CD4-positive, alpha-beta T cell treated with Interleukin-4 for 1 hour (primary cell): Measurements from ENCODE around the gene ADAMTS4.
A peak's percentile ranks its signal among the peaks of the same experiment; 100 is the strongest.

ENCODE experiments used
- DNase-seq, 2 donors: peaks; one replicate each; pipeline ENCODE4 v3.0.0-alpha.2; 2020 to 2022

Gene ADAMTS4

GRCh38 chr1:161218301-161219077 lies 19.6 kb upstream of the ADAMTS4 start:
- no peak for DNase-seq

DNA sequence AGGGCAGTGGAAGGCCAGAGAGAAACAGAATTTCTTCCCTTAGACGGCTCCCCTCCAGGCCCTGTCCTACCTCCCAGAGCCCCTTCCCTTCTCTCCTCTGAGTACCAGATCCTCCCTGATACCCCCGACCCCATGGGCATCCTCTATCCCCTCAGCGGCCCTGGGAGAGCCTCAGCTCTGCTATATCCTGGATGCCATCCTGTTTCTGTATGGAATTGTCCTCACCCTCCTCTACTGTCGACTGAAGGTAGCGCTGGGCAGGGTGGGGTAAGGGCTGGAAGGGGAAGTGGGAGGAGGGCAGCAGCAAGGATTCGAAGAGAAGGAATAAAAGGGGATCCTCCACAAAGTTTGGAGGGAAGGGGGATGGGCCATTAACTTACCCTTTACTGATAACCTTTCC lies 19.0 kb upstream of the ADAMTS4 start:
- DNase-seq, result no peak

GRCh38 chr1:161216945-161217712 lies 18.3 kb upstream of the ADAMTS4 start:
- DNase-seq, result peak in 1 of 2 donors; percentile 63

GRCh38 chr1:161215076-161215475 lies 16.2 kb upstream of the ADAMTS4 start, which contains the start of gene FCER1G:
Gene FCER1G (plus strand): TSS chr1:161215295. CDS start chr1:161215322, 27 bp downstream.
- peak in 1 of 2 donors; percentile 69 for DNase-seq

DNA sequence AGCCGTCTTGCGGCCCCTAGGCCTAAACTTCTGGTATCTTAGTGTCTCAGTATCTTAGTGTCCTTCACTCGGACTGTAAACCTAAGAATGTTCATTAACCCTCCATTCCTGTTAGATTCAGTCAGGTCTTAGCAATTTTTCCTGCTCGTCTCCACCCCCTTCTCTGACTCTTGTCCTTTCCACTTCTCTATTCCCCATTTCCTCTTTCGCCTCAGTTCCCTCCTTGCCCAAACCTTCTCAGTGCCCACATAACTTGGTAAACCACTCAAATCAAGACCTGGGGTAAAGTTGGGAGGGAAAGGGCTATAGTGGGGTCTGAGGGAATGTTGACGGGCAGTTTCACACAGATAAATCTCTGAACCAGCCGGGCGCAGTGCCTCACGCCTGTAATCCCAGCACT lies 15.5 kb upstream of the ADAMTS4 start:
- no peak for DNase-seq

GRCh38 chr1:161209790-161210409 lies 11.0 kb upstream of the ADAMTS4 start:
- DNase-seq, result peak; percentile 81 to 82

- no peak for DNase-seq
These were observed 8.3 kb upstream of the ADAMTS4 start for GRCh38 chr1:161207173-161207572.

- no peak for DNase-seq
These were observed 7.7 kb upstream of the ADAMTS4 start for GRCh38 chr1:161206411-161207140.

- peak; percentile 98 for DNase-seq
These were observed 3.2 kb upstream of the ADAMTS4 start, which contains the start of gene NDUFS2 for GRCh38 chr1:161201836-161202712. Gene NDUFS2 (plus strand): TSS chr1:161202367. CDS start chr1:161202386, 19 bp downstream.

GRCh38 chr1:161200992-161201835 lies 2.4 kb upstream of the ADAMTS4 start:
- no peak for DNase-seq

- peak in 1 of 2 donors; percentile 53 for DNase-seq
These were observed 1.7 kb upstream of the ADAMTS4 start for GRCh38 chr1:161200421-161200991.

DNA sequence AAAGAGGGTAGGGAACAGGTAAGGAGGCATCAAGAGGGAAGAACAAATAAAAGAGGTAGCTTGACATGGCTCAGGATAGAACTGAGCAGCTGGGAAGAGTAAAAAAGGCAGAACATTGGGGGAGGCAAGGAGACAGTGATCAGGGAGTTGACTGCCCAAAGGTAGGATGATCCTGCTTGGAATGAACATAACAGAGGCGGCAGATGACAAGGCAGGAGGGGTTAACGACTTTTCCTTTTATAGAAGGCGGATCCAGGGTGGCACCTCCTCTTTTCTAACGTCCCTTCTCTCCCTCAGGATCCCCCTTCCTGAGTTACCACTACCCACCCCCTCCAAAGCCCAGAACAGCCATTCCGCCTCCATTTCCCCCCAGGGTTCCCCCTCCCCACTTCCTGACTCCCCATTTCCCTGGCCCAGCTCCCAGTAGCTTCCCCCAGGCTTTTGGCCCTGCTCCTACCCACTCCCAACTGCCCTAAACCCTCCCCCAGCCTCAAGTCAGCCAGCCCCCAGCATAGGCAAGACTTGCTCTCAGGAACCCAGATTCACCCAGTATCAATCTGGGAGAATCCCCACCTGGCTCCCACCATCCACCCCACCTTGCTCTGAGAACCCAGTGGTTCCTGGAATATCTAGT lies 769 bp upstream of the ADAMTS4 start:
- DNase-seq, result no peak

DNA sequence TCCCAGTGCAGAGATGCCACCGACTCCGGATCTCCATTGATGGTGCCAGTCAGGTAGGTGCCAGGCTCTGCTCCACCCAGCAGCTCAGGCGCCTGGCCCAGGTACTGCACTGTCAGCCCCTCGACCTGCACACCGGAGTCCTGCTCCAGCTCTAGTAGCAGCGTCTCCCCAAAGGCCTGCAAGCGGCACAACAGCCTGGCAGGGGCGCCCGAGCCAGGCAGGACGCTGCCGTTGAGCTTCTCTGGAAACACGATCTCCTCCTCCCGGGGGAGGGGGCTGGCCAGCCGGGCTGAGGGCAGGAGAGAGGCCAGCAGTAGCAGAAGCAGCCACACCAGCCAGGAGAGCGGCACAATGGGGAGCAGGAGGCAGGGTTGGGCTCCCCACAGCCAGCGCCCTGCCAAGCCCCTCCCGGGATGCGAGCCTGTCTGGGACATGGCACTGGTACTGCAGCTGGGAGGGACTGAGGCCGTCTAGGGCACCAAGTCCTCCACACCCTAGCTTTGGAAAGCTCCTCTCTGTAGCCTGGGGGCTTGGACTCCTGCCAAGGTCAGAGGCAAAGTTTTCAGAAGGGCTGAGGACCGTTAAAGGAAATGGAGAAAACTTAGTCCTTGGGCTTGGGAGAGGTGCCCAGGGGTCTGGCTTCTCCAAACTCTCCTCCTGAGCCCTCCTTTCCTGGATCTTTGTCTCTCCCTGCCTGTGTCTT lies 509 bp downstream of the ADAMTS4 start:
- DNase-seq, result no peak

DNA sequence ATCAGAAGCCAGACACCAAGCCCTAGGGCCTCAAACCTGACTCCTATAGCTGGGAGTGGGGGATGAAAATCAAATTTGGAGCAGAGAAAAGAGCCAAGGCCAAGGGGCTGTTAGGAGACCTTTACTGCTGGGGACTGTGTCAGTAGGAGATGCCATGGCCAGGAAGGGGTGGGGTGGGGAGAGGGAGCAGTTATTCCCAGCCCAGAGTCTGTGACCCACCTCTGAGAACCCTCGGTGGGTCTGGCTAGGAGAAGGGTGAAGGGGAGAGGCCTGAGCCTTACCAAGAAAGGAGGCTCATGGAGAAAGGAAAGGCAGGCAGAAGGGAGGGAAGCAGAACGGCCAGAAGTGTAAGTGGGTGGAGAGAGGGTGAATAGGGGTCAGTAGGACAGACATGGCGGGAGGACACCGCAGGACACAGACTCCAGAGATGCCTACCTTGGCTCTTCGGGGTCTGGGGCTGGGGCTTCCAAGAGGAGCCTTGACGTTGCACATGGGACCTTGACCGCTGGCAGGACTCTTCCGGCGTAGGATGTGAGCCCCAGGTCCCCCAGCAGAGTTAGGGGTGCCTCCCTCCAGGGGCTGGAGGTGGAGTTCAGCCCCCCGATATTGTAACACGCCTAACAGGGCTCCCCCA lies 1.2 kb downstream of the ADAMTS4 start:
- no peak for DNase-seq

DNA sequence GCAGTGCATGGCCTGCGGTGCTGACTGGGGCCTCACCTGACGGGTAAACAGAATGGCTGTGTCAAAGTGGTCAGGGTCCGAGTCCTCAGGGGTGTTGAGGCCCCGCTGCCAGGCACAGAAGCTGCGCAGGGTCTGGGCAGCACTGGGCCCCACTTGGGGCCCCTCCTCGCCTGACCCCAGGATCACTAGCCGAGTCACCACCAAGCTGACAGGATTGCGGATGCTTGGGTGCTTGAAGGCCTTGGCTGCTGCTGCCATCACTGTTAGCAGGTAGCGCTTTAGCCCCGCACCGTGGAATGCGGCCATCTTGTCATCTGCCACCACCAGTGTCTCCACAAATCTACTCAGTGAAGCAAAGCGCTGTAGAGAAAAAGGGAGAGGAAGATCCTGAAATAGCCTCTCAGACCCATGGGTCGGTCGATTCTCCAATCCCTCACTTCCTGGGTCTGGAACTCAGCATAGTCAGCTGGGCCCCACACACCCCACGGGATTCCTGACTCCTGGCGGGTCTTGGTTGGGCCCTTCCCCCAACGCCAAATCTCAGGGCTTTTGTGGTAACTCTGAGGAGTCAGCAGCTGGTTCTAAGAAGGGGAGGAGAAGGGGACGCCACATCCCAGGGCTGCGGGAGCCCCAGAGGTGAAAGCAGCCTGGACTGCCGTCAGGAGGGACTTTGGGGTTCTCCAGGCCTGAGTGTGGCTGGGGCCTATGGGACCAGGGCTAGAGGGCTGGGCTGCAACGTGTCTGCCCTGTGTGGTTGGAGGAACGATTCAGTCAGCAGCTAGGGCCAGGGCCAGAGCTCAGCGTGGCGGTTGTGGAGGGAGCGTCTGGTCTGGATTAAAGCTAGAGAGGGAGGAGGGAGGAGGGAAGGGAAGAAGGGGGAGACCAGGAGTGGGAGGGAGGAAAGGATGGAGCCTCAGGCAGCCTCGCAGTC lies 2.1 kb downstream of the ADAMTS4 start:
- no peak for DNase-seq

DNA sequence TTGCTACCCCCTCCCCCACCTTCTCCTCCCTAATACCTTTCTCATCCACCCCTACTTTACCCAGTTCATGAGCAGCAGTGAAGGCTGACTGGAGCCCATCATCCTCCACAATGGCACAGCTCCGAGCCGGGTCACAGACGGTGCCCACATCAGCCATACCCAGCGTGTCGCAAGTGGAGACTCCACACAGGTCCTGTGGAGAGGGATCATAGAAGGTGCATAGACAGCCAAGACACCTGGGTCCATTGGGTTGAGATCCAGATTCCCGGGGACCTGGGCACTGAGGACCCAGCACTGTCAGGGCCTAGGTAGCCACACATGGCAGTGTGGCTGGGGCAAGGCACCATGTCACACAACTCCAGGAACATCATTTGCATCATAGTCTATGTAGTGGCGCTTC lies 2.7 kb downstream of the ADAMTS4 start:
- no peak for DNase-seq

DNA sequence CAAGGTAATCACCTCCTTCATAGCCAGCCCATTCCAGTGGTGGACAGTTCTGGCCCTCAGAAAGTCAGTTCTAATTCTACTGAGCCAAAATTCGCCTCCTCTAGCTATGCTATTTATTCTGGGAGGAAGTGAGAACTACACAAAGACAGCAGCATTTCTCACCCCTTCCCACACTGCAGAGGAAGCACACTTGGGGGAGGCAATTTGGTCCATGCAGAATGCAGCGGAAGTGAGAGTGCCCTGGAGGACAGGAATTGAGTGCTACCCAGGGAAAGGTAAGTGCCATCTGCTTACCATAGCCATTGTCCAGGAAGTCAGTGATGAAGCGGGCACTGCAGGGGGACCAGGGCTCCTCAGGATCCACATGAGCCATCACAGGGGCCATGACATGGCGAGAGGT lies 3.7 kb downstream of the ADAMTS4 start:
- DNase-seq, result no peak
